ENCODE data around the gene MMADHC. TPM values are rescaled to one million over a fixed set of nuclear protein-coding genes. Genes with fewer than 3 reads are reported as not detected.

Gene MMADHC
- total RNA-seq, 1 experiment from 2014 or later, result 84.8 TPM

DNA sequence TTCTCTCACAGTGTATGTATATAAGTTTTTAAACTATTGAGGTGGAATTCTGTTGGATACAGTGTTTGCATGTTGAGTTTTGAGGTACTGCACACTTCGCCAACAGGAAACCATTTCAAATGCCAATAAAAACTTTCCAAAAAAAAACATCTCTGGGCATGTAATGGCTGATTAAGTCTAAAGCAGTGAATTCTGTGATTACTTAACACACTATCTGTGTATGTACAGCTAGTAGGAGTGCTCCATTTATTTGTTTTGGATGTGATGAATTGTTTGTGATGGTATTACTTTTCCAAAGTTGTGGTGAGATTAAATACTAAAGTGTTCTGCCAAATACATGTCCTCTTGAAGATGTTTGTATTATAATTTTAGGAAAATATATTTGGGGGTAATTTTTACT is 31.1 kb downstream of the MMADHC start:
- DNase-seq (ENCODE audit: low spot score), result no peak

DNA sequence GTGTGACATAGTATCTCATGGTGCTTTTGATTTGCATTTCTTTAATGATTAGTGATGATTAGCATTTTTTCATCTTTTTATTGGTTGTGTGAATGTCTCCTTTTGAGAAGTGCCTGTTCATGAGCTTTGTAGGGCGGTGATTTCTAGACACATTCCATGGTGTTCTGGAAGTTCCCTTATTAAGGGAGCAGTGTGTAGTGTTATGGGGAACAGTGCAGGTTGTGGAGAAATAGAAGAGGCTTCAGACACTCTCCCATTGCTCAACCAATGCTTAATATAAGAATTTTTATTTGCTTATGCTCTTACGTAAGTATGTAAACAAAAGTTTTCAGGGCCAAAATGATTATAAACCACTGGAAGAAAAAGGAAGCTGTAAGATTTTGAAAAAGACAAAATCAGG is 34.7 kb downstream of the MMADHC start:
- DNase-seq (ENCODE audit: low spot score), result no peak

- DNase-seq (ENCODE audit: low spot score), result no peak
Observed at GRCh38 chr2:149552226-149552625, 35.3 kb downstream of the MMADHC start.

- DNase-seq (ENCODE audit: low spot score), result no peak
Observed at GRCh38 chr2:149544692-149545091, 42.9 kb downstream of the MMADHC start.

DNA sequence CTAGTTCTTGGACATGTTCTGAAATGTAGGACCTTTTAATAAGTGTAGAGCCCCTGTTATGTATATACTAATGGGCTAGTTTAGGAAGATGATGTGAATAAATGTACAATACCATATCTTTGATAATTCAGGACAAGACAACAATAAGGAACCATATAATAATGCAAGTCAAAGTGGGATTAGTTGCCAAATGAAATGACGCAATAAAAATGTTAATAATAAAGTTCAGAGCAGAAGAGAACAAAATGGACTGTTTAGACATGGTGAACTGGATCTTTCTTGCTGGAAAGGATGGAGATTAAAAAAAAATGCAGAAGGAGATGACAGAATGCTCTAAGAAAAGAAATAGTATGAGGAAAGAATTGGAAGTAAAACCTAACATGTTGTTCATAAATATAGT is 43.7 kb downstream of the MMADHC start:
- DNase-seq (ENCODE audit: low spot score), result no peak

GRCh38 chr2:149540138-149540537 is 47.4 kb downstream of the MMADHC start:
- DNase-seq (ENCODE audit: low spot score), result no peak

DNA sequence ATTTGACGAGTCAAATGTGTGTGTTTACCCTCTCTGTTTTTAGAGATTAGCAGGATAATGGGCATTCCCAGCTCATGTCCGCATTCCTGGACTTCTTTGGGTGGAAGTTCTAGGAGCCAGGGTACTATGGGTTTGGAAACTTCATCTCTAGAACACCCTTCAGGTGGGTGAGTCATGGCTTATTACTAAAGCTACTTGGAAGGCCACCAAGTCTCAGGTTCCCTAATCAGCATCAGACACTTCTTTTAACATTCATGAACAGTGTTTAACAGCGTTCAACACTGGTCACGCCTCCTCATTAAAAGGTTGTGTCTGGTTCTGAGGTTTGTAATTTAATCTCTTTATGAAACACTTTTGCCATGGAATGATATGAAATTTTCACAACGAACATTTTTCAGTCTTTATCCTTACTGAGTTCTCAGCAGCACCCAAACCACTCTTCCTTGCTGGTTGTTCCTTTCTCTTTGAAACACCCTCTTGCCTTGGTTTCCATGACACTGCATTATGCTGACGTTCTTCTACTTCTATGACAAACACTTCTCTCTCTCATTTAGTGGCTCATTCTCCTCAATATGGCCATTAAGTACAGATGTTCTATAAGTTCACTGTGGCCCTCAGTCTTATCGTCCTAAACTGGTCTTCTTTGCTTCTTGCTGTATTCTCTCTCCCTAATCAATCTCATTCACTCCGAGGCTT is 49.3 kb downstream of the MMADHC start:
- DNase-seq (ENCODE audit: low spot score), result peak; percentile 2

- no peak for DNase-seq (ENCODE audit: low spot score)
Observed at GRCh38 chr2:149537092-149537726, 50.4 kb downstream of the MMADHC start.

- no peak for DNase-seq (ENCODE audit: low spot score)
Observed at GRCh38 chr2:149536649-149537048, 50.9 kb downstream of the MMADHC start.

DNA sequence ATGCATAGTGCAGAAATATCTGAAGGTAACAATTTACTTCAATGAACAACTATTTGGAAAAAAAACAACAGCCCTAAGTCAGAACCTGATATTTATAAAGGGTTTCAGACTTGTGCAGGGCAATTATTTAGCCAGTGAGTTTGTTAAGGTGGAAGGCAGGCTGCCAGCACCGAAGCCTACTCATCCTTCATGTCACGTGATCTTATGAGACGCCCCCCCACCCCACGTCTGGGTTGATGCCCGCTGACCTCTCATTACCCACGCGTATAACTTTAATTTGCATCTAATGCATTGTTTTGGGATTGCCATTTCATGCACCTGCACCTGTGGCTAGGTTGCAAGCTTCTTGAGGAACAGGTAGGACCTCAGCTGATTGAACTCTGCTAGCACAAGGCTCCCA is 52.9 kb downstream of the MMADHC start:
- no peak for DNase-seq (ENCODE audit: low spot score)

DNA sequence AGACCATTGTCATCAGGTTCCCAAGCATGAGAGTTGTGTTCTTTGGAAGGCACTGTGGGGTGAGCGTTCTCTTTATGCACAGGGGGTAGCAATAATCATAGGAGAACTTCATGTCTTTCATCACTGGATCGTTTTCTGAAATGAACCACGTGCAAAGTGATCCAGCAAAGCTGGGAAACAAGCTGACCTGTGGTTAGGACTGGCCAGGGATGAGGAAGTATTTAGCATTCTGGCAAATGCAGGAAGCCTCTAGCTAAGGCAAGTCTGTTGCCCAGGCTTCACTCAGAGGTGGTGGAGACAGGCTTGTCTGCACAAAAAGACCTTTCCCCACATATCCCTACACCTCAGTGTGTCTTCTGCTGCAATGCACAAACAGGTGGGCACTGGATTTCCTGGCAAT is 58.6 kb downstream of the MMADHC start:
- DNase-seq (ENCODE audit: low spot score), result no peak

DNA sequence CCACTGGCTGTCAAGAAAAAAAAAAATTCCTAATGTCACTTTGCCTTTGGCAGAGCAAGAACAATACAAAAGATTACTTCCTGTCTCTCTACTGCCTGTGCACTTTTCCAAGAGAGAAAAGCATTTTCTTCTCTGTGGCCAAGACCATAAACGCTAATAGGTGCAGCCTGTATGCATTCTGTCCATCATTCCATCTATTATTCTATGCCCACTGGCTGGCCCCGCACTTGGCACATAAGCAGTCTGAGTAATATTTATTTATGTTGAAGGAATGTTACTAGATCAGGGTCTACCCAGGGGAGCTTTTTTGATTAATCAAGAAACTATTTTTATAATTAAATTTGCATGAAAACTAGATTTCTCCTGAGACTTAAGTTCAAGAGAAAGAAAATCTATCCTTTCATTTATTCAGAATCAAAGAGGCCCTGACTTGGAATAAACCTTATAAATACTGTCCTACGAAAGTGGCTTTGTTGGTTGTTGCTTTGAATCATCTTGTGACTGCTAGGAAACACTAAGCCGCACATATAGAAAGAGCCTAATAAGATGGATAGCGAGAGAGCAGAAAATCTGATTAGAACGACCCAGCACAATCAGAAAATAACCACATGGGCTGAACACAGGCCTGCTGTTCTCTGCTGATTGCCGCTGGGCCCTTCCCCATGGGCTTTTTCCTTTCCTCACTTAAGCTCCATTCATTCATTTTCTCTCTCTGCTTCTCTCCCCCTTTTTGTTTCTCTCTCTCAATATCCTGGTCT is 59.4 kb downstream of the MMADHC start:
- DNase-seq (ENCODE audit: low spot score), result no peak

DNA sequence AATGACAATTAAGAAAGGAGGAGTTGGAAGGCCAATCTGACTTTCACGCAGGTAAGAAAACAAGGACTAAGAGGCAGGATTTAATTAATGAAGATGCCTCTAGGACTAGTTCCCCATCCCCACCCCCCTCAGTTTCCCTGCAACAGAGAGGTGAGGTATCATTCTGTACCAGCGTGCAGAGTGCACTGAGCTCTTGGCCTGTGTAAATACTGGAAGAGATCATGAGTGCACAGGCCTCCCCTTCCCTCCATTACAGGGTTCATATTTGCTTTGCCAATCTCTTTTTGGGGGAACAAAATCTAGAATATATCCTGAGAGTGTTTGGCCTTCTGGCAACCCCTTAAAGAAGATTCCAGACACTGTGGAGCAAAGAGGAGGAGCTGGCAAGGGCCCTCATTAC is 60.9 kb downstream of the MMADHC start:
- DNase-seq (ENCODE audit: low spot score), result no peak

GRCh38 chr2:149525323-149525722 is 62.3 kb downstream of the MMADHC start:
- DNase-seq (ENCODE audit: low spot score), result no peak

Small RNA genes lying within 50 kb of the gene (small RNA-seq; reads per million reads assigned to genes)
- gene RNU6-601P, result not detected
